SU-DHL-6 (cell line): ENCODE results near the gene CCDC141.

ENCODE experiments used
- H2AFZ ChIP-seq: fragments of 200-600 bp; sonication (generic); 2 replicates; pipeline ENCODE4 v1.6.1; 2014; ENCODE audit warnings: low read depth, mild to moderate bottlenecking, moderate library complexity, mixed read lengths, antibody characterized with exemption, low read length; ENCODE audit not compliant: severe bottlenecking
- H3F3A ChIP-seq: fragments of 200-600 bp; shearing (Covaris generic); 2 replicates; pipeline ENCODE4 v1.6.0; 2016; ENCODE audit warnings: antibody characterized with exemption, mild to moderate bottlenecking; ENCODE audit not compliant: insufficient read depth
- H3K27ac ChIP-seq: fragments of 200-600 bp; sonication (generic); 2 replicates; pipeline ENCODE4 v1.5.1; 2016; ENCODE audit warnings: low read depth, mild to moderate bottlenecking, low read length, moderate library complexity, mixed read lengths
- H3K27me3 ChIP-seq: fragments of 200-600 bp; sonication (generic), shearing (Covaris generic); 2 replicates; pipeline ENCODE4 v1.6.0; 2014; ENCODE audit warnings: mild to moderate bottlenecking, low read length
- H3K36me3 ChIP-seq: fragments of 200-600 bp; sonication (generic); 2 replicates; pipeline ENCODE4 v1.6.1; 2014; ENCODE audit warnings: mild to moderate bottlenecking, low read length, mixed read lengths
- H3K4me2 ChIP-seq: fragments of 300-600, 200-600 bp; shearing (Covaris generic), sonication (generic); 2 replicates; pipeline ENCODE4 v1.6.0; 2014; ENCODE audit warnings: low read length, low read depth, mild to moderate bottlenecking; ENCODE audit not compliant: poor library complexity, severe bottlenecking
- H3K4me3 ChIP-seq: fragments of 200-600 bp; sonication (generic); 2 replicates; pipeline ENCODE4 v1.5.1; 2014; ENCODE audit warnings: antibody characterized with exemption, low read length, mild to moderate bottlenecking, mixed read lengths; ENCODE audit not compliant: insufficient read depth, poor library complexity, severe bottlenecking
- H3K79me2 ChIP-seq: fragments of 200-600 bp; sonication (generic); 2 replicates; pipeline ENCODE4 v1.6.1; 2014; ENCODE audit warnings: mild to moderate bottlenecking, low read length, moderate library complexity; ENCODE audit not compliant: insufficient read depth
- H3K9ac ChIP-seq: fragments of 200-600 bp; sonication (generic); 2 replicates; pipeline ENCODE4 v1.7.0; 2014; ENCODE audit warnings: mild to moderate bottlenecking, low read length
- H3K9me2 ChIP-seq: fragments of 200-600 bp; sonication (generic); replicated peaks from 2 replicates; pipeline ENCODE4 v1.6.1; 2014; ENCODE audit warnings: low read length; ENCODE audit not compliant: insufficient read depth
- H3K9me3 ChIP-seq: fragments of 200-600 bp; sonication (generic); 2 replicates; pipeline ENCODE4 v1.6.1; 2014; ENCODE audit warnings: low read length, mixed read lengths; ENCODE audit not compliant: insufficient read depth
- H4K20me1 ChIP-seq: fragments of 200-600 bp; sonication (generic); 2 replicates; pipeline ENCODE4 v1.6.1; 2014; ENCODE audit warnings: low read depth, mild to moderate bottlenecking, antibody characterized with exemption, low read length, moderate library complexity, mixed read lengths
- CTCF ChIP-seq: fragments of 200-600 bp; sonication (generic); IDR thresholded peaks from one replicate; pipeline ENCODE4 v1.5.1; 2017; ENCODE audit warnings: antibody characterized with exemption, mild to moderate bottlenecking, low read length, moderate library complexity; ENCODE audit not compliant: insufficient read depth, poor library complexity, severe bottlenecking
- EZH2phosphoT487 ChIP-seq: fragments of 200-600 bp; sonication (generic), shearing (Covaris generic); conservative IDR thresholded peaks from 2 replicates; pipeline ENCODE4 v1.6.1; 2018; ENCODE audit warnings: mild to moderate bottlenecking, antibody characterized with exemption, low read length, moderate library complexity, mixed read lengths

The CCDC141 gene

GRCh38 chr2:178834086-178834485 lies 215.9 kb downstream of the CCDC141 start:
- no peaks in the 10 kb centered on the region for H3F3A ChIP-seq
- H2AFZ ChIP-seq, result no peak overlapping the region
- H3K9ac ChIP-seq, result no peak overlapping the region
- no peaks in the 10 kb centered on the region for H3K9me3 ChIP-seq
- no peaks in the 10 kb centered on the region for H3K9me2 ChIP-seq
- H3K79me2 ChIP-seq, result no peaks in the 10 kb centered on the region
- no peaks in the 10 kb centered on the region for H3K27me3 ChIP-seq
- H3K4me2 ChIP-seq, result no peak overlapping the region
- TF ChIP-seq CTCF (no peak), EZH2phosphoT487 (no peak)
- no peak overlapping the region for H3K27ac ChIP-seq
- no peaks in the 10 kb centered on the region for H4K20me1 ChIP-seq
- no peaks in the 10 kb centered on the region for H3K36me3 ChIP-seq
- H3K4me3 ChIP-seq, result no peak overlapping the region

DNA sequence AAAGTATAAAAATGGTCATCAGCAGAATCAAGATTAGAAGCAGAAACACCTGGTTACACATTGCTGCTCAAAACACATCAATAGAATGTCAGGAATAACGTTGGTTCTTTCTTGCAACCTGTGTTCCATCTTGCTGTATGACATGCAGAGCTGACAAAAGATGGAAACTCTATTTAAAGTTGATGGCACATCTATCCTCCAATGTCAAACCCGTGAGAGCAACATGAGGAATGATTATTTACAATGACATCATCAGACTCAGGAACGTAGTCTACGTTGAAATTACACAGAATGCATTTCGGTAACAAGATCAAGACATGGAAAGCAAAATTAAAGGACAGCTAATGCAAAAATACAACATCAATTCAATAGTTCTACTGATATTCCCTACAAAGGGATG lies 216.6 kb downstream of the CCDC141 start:
- H3K36me3 ChIP-seq, result no peaks in the 10 kb centered on the region
- no peak overlapping the region for H3K4me3 ChIP-seq
- no peak overlapping the region for H2AFZ ChIP-seq
- H3K9me2 ChIP-seq, result no peaks in the 10 kb centered on the region
- H3K4me2 ChIP-seq, result no peak overlapping the region
- no peak overlapping the region for H3K27ac ChIP-seq
- no peaks in the 10 kb centered on the region for H3F3A ChIP-seq
- TF ChIP-seq EZH2phosphoT487 (no peak), CTCF (no peak)
- no peak overlapping the region for H3K9ac ChIP-seq
- no peaks in the 10 kb centered on the region for H3K79me2 ChIP-seq
- H3K9me3 ChIP-seq, result no peaks in the 10 kb centered on the region
- no peaks in the 10 kb centered on the region for H4K20me1 ChIP-seq
- H3K27me3 ChIP-seq, result no peaks in the 10 kb centered on the region

- Histone ChIP-seq H3K79me2 (no peaks in the 10 kb centered on the region), H3K4me2 (no peak overlapping the region), H3K27ac (no peak overlapping the region), H3K9me2 (no peaks in the 10 kb centered on the region), H4K20me1 (no peaks in the 10 kb centered on the region), H2AFZ (no peak overlapping the region), H3K27me3 (no peaks in the 10 kb centered on the region), H3K9ac (no peak overlapping the region), H3F3A (no peaks in the 10 kb centered on the region), H3K4me3 (no peak overlapping the region), H3K9me3 (no peaks in the 10 kb centered on the region), H3K36me3 (no peaks in the 10 kb centered on the region)
- no peak for TF ChIP-seq CTCF
Observed at GRCh38 chr2:178830451-178830850, 219.5 kb downstream of the CCDC141 start.

DNA sequence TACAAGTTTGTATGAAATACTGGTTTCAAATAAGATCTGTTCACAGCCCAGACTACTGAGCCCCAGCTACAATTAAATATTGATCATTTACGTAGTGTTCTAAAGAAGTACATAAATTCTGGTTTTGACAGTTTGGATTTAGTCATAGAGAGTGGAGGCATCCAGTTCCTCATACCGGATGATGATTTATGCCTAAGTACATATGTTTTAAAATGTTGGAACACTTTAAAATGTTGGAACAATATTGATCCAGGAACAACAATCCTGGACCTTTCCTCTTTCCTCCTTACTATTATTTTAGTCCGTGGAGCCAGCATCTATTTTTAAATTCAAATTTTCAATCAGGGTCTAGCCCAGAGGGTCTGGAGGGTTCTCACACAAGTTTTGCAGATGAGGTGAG lies 220.0 kb downstream of the CCDC141 start:
- no peak overlapping the region for H3K4me3 ChIP-seq
- no peaks in the 10 kb centered on the region for H3K9me2 ChIP-seq
- no peak overlapping the region for H3K9ac ChIP-seq
- no peak overlapping the region for H2AFZ ChIP-seq
- TF ChIP-seq EZH2phosphoT487 (no peak), CTCF (no peak)
- H3K27ac ChIP-seq, result no peak overlapping the region
- H3F3A ChIP-seq, result no peaks in the 10 kb centered on the region
- no peak overlapping the region for H3K4me2 ChIP-seq
- no peaks in the 10 kb centered on the region for H3K79me2 ChIP-seq
- no peaks in the 10 kb centered on the region for H3K36me3 ChIP-seq
- no peaks in the 10 kb centered on the region for H3K9me3 ChIP-seq
- H3K27me3 ChIP-seq, result no peaks in the 10 kb centered on the region
- no peaks in the 10 kb centered on the region for H4K20me1 ChIP-seq
